ENCODE measurements around the gene KRT82. TPM values are rescaled to one million over a fixed set of nuclear protein-coding genes. Genes with fewer than 3 reads are reported as not detected.

Gene KRT82
- total RNA-seq, 1 experiment from 2014 or later, result not detected

- CTCF ChIA-PET, result interaction anchor here (1.4 to 2.0 kb wide), 3 partner anchors 11 to 246 kb away, joined by 3 to 12 read pairs (median 5); no protein-coding TSS in a partner anchor
- POLR2A ChIA-PET, result no interaction called here
- DNase-seq (ENCODE audit: unreplicated experiment), result no peak
These were observed 3.8 kb downstream of the KRT82 start for GRCh38 chr12:52402377-52402776.

GRCh38 chr12:52401926-52402325 is 4.2 kb downstream of the KRT82 start:
- H3K9me3 Mint-ChIP-seq (ENCODE audit: unreplicated experiment), result no peaks in the 10 kb centered on the region
- no TSS peak for BruUV-seq (replicated peaks)
- POLR2A ChIA-PET, result interaction anchor here (1.2 kb wide), 1 partner anchor 10 kb away, joined by 3 read pairs; no protein-coding TSS in a partner anchor
- H3K4me3 Mint-ChIP-seq (ENCODE audit: unreplicated experiment), result no peak overlapping the region
- no peak overlapping the region for H3K27ac Mint-ChIP-seq (ENCODE audit: low read depth, unreplicated experiment)
- H3K4me1 Mint-ChIP-seq (ENCODE audit: insufficient read depth, unreplicated experiment), result peaks cover 4% of the 10 kb centered on the region
- intact Hi-C loops (cut with micrococcal nuclease), result no loop called here
- H3K36me3 Mint-ChIP-seq (ENCODE audit: insufficient read depth, unreplicated experiment), result no peaks in the 10 kb centered on the region
- CTCF ChIA-PET, result interaction anchor here (1.4 to 2.0 kb wide), 4 partner anchors 10 to 245 kb away, joined by 3 to 12 read pairs (median 6); no protein-coding TSS in a partner anchor
- DNase-seq (ENCODE audit: unreplicated experiment), result no peak
- TF ChIP-seq CTCF (IDR thresholded peaks at IDR 0.05; ENCODE audit: unreplicated experiment), result no peak
- no peaks in the 10 kb centered on the region for H3K27me3 Mint-ChIP-seq (ENCODE audit: insufficient read depth, unreplicated experiment)

More at GRCh38 chr12:52402377-52402776, 3.8 kb downstream of the KRT82 start:
- intact Hi-C loops (cut with micrococcal nuclease), result no loop called here
- no peak overlapping the region for H3K27ac Mint-ChIP-seq (ENCODE audit: low read depth, unreplicated experiment)
- no TSS peak for BruUV-seq (replicated peaks)
- H3K9me3 Mint-ChIP-seq (ENCODE audit: unreplicated experiment), result no peaks in the 10 kb centered on the region
- no peak for TF ChIP-seq CTCF (IDR thresholded peaks at IDR 0.05; ENCODE audit: unreplicated experiment)
- H3K4me3 Mint-ChIP-seq (ENCODE audit: unreplicated experiment), result no peak overlapping the region
- no peaks in the 10 kb centered on the region for H3K27me3 Mint-ChIP-seq (ENCODE audit: insufficient read depth, unreplicated experiment)
- H3K4me1 Mint-ChIP-seq (ENCODE audit: insufficient read depth, unreplicated experiment), result no peaks in the 10 kb centered on the region
- no peaks in the 10 kb centered on the region for H3K36me3 Mint-ChIP-seq (ENCODE audit: insufficient read depth, unreplicated experiment)

- POLR2A ChIA-PET, result interaction anchor here (1.2 kb wide), 1 partner anchor 11 kb away, joined by 3 read pairs; no protein-coding TSS in a partner anchor
- Mint-ChIP-seq H3K9me3 (ENCODE audit: unreplicated experiment) (no peaks in the 10 kb centered on the region), H3K27me3 (ENCODE audit: insufficient read depth, unreplicated experiment) (no peaks in the 10 kb centered on the region), H3K4me1 (ENCODE audit: insufficient read depth, unreplicated experiment) (peaks cover 8% of the 10 kb centered on the region), H3K4me3 (ENCODE audit: unreplicated experiment) (no peak overlapping the region), H3K36me3 (ENCODE audit: insufficient read depth, unreplicated experiment) (no peaks in the 10 kb centered on the region), H3K27ac (ENCODE audit: low read depth, unreplicated experiment) (no peak overlapping the region)
- intact Hi-C loops (cut with micrococcal nuclease), result no loop called here
- BruUV-seq (replicated peaks), result no TSS peak
- TF ChIP-seq CTCF (IDR thresholded peaks at IDR 0.05; ENCODE audit: unreplicated experiment), result no peak
- CTCF ChIA-PET, result interaction anchor here (1.4 to 2.0 kb wide), 4 partner anchors 10 to 245 kb away, joined by 3 to 12 read pairs (median 6); no protein-coding TSS in a partner anchor
- DNase-seq (ENCODE audit: unreplicated experiment), result no peak
These were observed 4.6 kb downstream of the KRT82 start for GRCh38 chr12:52401526-52401925.

GRCh38 chr12:52400906-52401305 is 5.2 kb downstream of the KRT82 start:
- Mint-ChIP-seq H3K4me3 (ENCODE audit: unreplicated experiment) (no peak overlapping the region), H3K9me3 (ENCODE audit: unreplicated experiment) (no peaks in the 10 kb centered on the region), H3K27me3 (ENCODE audit: insufficient read depth, unreplicated experiment) (no peaks in the 10 kb centered on the region), H3K27ac (ENCODE audit: low read depth, unreplicated experiment) (no peak overlapping the region), H3K36me3 (ENCODE audit: insufficient read depth, unreplicated experiment) (no peaks in the 10 kb centered on the region), H3K4me1 (ENCODE audit: insufficient read depth, unreplicated experiment) (peaks cover 14% of the 10 kb centered on the region)
- intact Hi-C loops (cut with micrococcal nuclease), result no loop called here
- CTCF ChIA-PET, result interaction anchor here (0.9 to 2.0 kb wide), 4 partner anchors 9 to 485 kb away, joined by 3 to 12 read pairs (median 6); no protein-coding TSS in a partner anchor
- POLR2A ChIA-PET, result interaction anchor here (1.2 kb wide), 1 partner anchor 11 kb away, joined by 3 read pairs; no protein-coding TSS in a partner anchor
- BruUV-seq (replicated peaks), result no TSS peak
- TF ChIP-seq CTCF (IDR thresholded peaks at IDR 0.05; ENCODE audit: unreplicated experiment), result no peak
- DNase-seq (ENCODE audit: unreplicated experiment), result no peak

All from MCF 10A (cell line).